ENCODE results near the gene ATP13A4. TPM values are rescaled to one million over a fixed set of nuclear protein-coding genes. Genes with fewer than 3 reads are reported as not detected.

Gene ATP13A4
- total RNA-seq, 2 donors from 2014 or later: 7.9 to 14.3 TPM

DNA sequence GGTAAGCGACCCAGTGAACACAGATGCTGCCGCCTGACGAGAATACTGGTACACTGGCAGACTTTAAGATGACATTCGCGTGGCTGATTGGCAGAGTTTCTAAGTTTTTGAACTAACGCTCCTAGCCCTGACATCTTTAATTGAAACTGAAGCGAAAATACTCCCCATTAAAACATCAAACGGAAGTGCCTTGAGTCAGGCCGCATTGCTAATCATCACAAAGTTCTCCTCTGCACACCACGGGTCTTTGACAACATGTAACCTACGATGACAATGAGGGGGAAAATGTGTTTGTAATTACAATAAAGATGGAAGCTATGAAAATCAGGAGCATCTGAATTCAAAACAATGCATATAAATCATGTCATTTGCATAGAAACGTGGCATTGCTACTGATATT, 44.5 kb downstream of the ATP13A4 start:
- no peaks in the 10 kb centered on the region for H3K9me3 ChIP-seq
- no peaks in the 10 kb centered on the region for H3K4me1 ChIP-seq
- 75% methylated on average over 12 of the region's 12 CpGs for WGBS, 2 donors
- no peak overlapping the region for H3K4me3 ChIP-seq
- ATAC-seq: no peak
- TF ChIP-seq, protein P1, sequence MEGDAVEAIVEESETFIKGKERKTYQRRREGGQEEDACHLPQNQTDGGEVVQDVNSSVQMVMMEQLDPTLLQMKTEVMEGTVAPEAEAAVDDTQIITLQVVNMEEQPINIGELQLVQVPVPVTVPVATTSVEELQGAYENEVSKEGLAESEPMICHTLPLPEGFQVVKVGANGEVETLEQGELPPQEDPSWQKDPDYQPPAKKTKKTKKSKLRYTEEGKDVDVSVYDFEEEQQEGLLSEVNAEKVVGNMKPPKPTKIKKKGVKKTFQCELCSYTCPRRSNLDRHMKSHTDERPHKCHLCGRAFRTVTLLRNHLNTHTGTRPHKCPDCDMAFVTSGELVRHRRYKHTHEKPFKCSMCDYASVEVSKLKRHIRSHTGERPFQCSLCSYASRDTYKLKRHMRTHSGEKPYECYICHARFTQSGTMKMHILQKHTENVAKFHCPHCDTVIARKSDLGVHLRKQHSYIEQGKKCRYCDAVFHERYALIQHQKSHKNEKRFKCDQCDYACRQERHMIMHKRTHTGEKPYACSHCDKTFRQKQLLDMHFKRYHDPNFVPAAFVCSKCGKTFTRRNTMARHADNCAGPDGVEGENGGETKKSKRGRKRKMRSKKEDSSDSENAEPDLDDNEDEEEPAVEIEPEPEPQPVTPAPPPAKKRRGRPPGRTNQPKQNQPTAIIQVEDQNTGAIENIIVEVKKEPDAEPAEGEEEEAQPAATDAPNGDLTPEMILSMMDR (IDR thresholded peaks at IDR 0.05): no peak
- TF ChIP-seq POLR2A (IDR thresholded peaks at IDR 0.05): no peak
- no peaks in the 10 kb centered on the region for H3K27me3 ChIP-seq
- intact Hi-C loops (cut with DNase I): no loop called here
- no peak for DNase-seq
- H3K36me3 ChIP-seq (replicated peaks in 1 of 2; ENCODE audit: insufficient read depth in 1 of 2, low read depth in 2 of 2): no peaks in the 10 kb centered on the region
- no peak overlapping the region for H3K27ac ChIP-seq

DNA sequence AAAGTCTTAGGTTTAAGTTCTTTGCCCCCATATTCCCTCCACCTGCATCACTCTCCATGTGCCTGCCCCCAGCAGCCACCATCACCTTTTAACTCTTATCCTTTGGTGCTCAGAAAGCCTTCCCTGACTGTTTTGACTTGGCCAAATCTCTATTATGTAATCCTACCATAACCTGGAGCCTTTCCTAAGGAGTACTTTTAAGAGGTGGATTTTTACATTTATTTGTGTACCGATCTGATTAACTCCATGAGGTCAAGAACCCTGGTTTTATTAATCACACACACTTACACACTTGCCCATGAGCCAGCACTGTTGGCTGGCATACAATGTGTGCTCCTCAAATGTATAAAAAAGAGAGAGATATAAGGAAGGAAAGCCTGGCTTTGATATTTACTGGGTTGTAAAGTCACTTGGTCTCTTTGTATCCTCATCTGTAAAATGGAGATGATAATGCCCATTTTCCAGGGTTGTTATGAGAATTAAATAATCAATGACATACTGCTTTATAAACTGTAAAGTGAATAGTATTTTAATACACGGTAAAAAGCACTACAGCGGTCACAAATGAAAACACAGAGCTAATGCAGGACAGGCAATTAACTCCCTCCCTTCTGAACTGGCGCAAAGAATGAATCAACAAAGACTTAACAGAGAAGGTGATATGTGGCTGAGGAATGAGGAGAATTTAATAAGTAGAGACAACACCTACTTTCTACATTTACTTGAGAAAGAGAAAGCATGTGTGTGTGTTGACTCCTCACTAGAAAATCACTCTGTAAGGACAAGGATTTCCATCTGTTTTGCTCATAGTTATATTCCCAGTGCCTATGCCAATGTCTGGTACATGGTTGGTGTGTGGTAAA, 45.4 kb downstream of the ATP13A4 start:
- no peak overlapping the region for H3K27ac ChIP-seq
- no peaks in the 10 kb centered on the region for H3K4me1 ChIP-seq
- 72% methylated on average over 4 of the region's 4 CpGs for WGBS, 2 donors

DNA sequence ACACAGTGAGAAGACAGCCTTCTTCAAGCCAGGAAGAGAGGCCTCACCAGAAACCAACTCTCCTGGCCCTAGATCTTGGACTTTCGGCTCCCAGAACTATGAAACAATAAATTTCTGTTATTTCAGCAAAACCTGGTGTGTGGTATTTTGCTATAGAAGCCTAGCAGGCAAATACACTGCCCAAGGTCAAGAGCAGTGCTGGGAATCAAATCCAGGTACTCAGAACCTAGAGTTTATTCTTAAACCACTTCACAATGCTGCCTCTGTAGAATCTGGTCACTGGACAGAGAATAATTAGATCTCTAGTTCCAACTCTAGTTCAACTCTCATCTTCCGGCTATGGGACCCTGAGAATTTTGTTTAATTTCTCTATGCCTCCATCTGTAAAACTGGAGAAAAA, 46.6 kb downstream of the ATP13A4 start:
- Histone ChIP-seq H3K4me3 (no peak overlapping the region), H3K36me3 (replicated peaks in 1 of 2; ENCODE audit: insufficient read depth in 1 of 2, low read depth in 2 of 2) (no peaks in the 10 kb centered on the region), H3K27ac (no peak overlapping the region), H3K4me1 (no peaks in the 10 kb centered on the region), H3K27me3 (no peaks in the 10 kb centered on the region), H3K9me3 (no peaks in the 10 kb centered on the region)
- intact Hi-C loops (cut with DNase I): no loop called here
- ATAC-seq (no peak), DNase-seq (no peak)
- 84 to 90% methylated on average over 2 of the region's 2 CpGs for WGBS, 2 donors
- no peak for TF ChIP-seq POLR2A (IDR thresholded peaks at IDR 0.05)
- TF ChIP-seq, protein P1 (IDR thresholded peaks at IDR 0.05): no peak

More for the DNA sequence above, 45.4 kb downstream of the ATP13A4 start:
- no peak for DNase-seq
- no peak for ATAC-seq
- Histone ChIP-seq H3K27me3 (no peaks in the 10 kb centered on the region), H3K4me3 (no peak overlapping the region), H3K36me3 (replicated peaks in 1 of 2; ENCODE audit: insufficient read depth in 1 of 2, low read depth in 2 of 2) (no peaks in the 10 kb centered on the region), H3K9me3 (no peaks in the 10 kb centered on the region)
- TF ChIP-seq, protein P1 (IDR thresholded peaks at IDR 0.05): no peak
- no peak for TF ChIP-seq POLR2A (IDR thresholded peaks at IDR 0.05)
- intact Hi-C loops (cut with DNase I): no loop called here

DNA sequence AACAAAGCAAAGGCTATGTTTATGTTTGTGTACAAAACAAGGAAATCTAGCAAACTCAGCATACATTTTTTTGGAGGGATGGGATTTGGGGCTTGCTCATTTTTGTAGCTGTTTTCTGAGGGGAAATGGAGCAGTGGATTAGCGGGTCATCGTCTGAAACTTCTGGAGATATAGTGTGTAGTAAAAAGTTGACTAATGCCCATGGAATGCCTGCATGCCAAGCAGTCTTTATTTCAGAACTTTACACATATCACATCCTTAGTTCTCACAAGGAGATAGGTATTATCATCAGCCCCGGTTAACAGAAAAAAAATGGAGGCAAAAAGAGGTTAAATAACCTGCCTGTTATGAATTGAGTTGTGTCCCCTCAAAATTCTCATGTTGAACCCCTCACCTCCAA, 47.1 kb downstream of the ATP13A4 start:
- Histone ChIP-seq H3K27me3 (no peaks in the 10 kb centered on the region), H3K9me3 (no peaks in the 10 kb centered on the region), H3K4me3 (no peak overlapping the region), H3K27ac (no peak overlapping the region), H3K4me1 (no peaks in the 10 kb centered on the region), H3K36me3 (replicated peaks in 1 of 2; ENCODE audit: insufficient read depth in 1 of 2, low read depth in 2 of 2) (no peaks in the 10 kb centered on the region)
- DNase-seq: no peak
- WGBS, 2 donors: 75 to 87% methylated on average over 3 of the region's 3 CpGs
- intact Hi-C loops (cut with DNase I): no loop called here
- TF ChIP-seq, protein P1 (IDR thresholded peaks at IDR 0.05): no peak
- no peak for TF ChIP-seq POLR2A (IDR thresholded peaks at IDR 0.05)
- ATAC-seq: no peak

DNA sequence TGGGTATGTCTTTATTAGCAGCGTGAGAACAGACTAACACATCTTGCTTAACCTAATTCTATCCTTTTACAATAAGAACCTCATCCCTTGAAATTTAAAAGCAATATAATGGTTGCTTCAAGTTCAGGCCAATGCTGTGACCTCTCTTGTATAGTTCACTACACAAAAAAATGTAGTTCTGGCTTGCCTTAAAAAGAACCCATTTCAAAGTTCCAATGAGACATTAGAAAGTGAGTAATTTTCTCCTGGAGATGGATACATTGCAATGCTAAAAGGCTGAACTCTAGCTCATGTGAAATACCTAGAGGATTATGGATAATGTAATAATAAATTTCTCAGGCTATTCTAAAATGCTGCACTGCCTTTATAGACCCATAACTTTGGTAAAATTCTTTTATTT, 47.8 kb downstream of the ATP13A4 start:
- Histone ChIP-seq H3K36me3 (replicated peaks in 1 of 2; ENCODE audit: insufficient read depth in 1 of 2, low read depth in 2 of 2) (no peaks in the 10 kb centered on the region), H3K27ac (no peak overlapping the region), H3K27me3 (no peaks in the 10 kb centered on the region), H3K4me3 (no peak overlapping the region), H3K9me3 (no peaks in the 10 kb centered on the region), H3K4me1 (no peaks in the 10 kb centered on the region)
- intact Hi-C loops (cut with DNase I): no loop called here
- ATAC-seq: no peak
- TF ChIP-seq, protein P1 (IDR thresholded peaks at IDR 0.05): no peak
- TF ChIP-seq POLR2A (IDR thresholded peaks at IDR 0.05): no peak
- DNase-seq: no peak
- 85 to 87% methylated on average over 1 of the region's 1 CpG for WGBS, 2 donors
